ENCODE measurements around the gene ARRDC2. TPM values are rescaled to one million over a fixed set of nuclear protein-coding genes. Genes with fewer than 3 reads are reported as not detected.

ARRDC2 gene
- total and polyA plus RNA-seq, 9 of the 15 experiments (the other 6 are each of a cell fraction or from before 2014, with no cell fraction given), result 1.9 to 27.4 (median 15.2) TPM

- peak in 1 of 4 experiments; percentile 3 for DNase-seq (ENCODE audit: extremely low read depth in 1 of 4, low spot score in 3 of 4)
- in situ Hi-C loops (cut with MboI) (loop anchor here (10.0 kb wide), 1 partner anchor 155 kb away; no protein-coding TSS in a partner anchor), intact Hi-C loops (cut with micrococcal nuclease) (loop anchor here (5.0 to 10.0 kb wide), 2 partner anchors 103 to 155 kb away; no protein-coding TSS in a partner anchor)
- peaks cover 19% of the 10 kb centered on the region for H3K79me2 ChIP-seq (ENCODE audit: control insufficient read depth, insufficient read depth, low read length)
- 92% methylated on average over 18 of the region's 37 CpGs for WGBS (ENCODE audit: insufficient coverage, low coverage, missing lambda C conversion rate)
- FAIRE-seq, result no peak
- no peak overlapping the region for H3K4me3 ChIP-seq
- H3K4me1 ChIP-seq (replicated peaks in 1 of 2; ENCODE audit: control insufficient read depth in 2 of 2, insufficient read depth in 2 of 2, low read length in 2 of 2), result peaks cover 13 to 45% of the 10 kb centered on the region in 2 experiments; a peak in 3 of 5 replicates
- ATAC-seq, result no peak
- H3K36me3 ChIP-seq (ENCODE audit: control insufficient read depth, insufficient read depth, low read length), result peaks cover 68% of the 10 kb centered on the region
- no peaks in the 10 kb centered on the region for H3K9me3 ChIP-seq (replicated peaks; ENCODE audit: control insufficient read depth, insufficient read depth, low read depth, low read length)
- H3K9me1 ChIP-seq (ENCODE audit: control insufficient read depth, insufficient read depth, low read length), result no peaks in the 10 kb centered on the region
- no peak overlapping the region for H2AFZ ChIP-seq (ENCODE audit: low read depth, low read length)
- CTCF ChIA-PET (ENCODE audit: low intra/inter-chr PET ratio), result interaction anchor here (3.4 kb wide), 1 partner anchor 50 kb away, joined by 59 read pairs; no protein-coding TSS in a partner anchor
- H3K9ac ChIP-seq (ENCODE audit: insufficient read depth in 1 of 2, low read depth in 2 of 2, low read length in 2 of 2), result no peak overlapping the region; a peak in 1 of 4 replicates
- TF ChIP-seq FOSL1 (tag; conservative IDR thresholded peaks at IDR 0.05) (no peak), THAP12 (CRISPR knock-in tag; IDR thresholded peaks at IDR 0.05) (no peak), MXI1 (IDR thresholded peaks at IDR 0.05; ENCODE audit: low read depth, low read length) (no peak), ZNF436 (CRISPR knock-in tag; IDR thresholded peaks at IDR 0.05) (no peak), SREBF2 (CRISPR knock-in tag; IDR thresholded peaks at IDR 0.05) (no peak), ZNF592 (IDR thresholded peaks at IDR 0.05) (no peak), ELF2 (CRISPR knock-in tag; IDR thresholded peaks at IDR 0.05) (no peak), E2F6 (IDR thresholded peaks at IDR 0.05; ENCODE audit: borderline replicate concordance in 1 of 2, extremely low read depth in 1 of 2, insufficient read depth in 1 of 2, insufficient read length in 1 of 2, low read depth in 1 of 2, low read length in 1 of 2, poor library complexity in 1 of 2, severe bottlenecking in 1 of 2) (no peak), PCBP2 (IDR thresholded peaks at IDR 0.05; ENCODE audit: low read depth, low read length, poor library complexity, severe bottlenecking) (no peak), HSF4 (CRISPR knock-in tag; IDR thresholded peaks at IDR 0.05; ENCODE audit: borderline replicate concordance) (no peak), ZNF561 (CRISPR knock-in tag; conservative IDR thresholded peaks at IDR 0.05) (no peak), ZNF699 (CRISPR knock-in tag; IDR thresholded peaks at IDR 0.05; ENCODE audit: insufficient replicate concordance) (no peak)
- H3K4me2 ChIP-seq (ENCODE audit: insufficient read depth, low read length), result no peak overlapping the region
- no peak overlapping the region for H3K27ac ChIP-seq (ENCODE audit: extremely low read depth, low read depth, low read length)
- BruUV-seq (replicated peaks), result no TSS peak
- H4K20me1 ChIP-seq (replicated peaks; ENCODE audit: control insufficient read depth, insufficient read depth, low read length), result no peaks in the 10 kb centered on the region; the same call in 1 of the 2 replicates
- POLR2A ChIA-PET, result interaction anchor here (0.6 to 1.0 kb wide), 2 partner anchors 8 to 32 kb away, joined by 3 to 4 read pairs; no protein-coding TSS in a partner anchor
- H3K27me3 ChIP-seq (ENCODE audit: control insufficient read depth in 2 of 2, insufficient read depth in 2 of 2, low read length in 2 of 2), result no peaks in the 10 kb centered on the region
Observed at GRCh38 chr19:18009412-18010066, 1.6 kb downstream of the ARRDC2 start.
